NCI-H1048 (cell line): ENCODE results near the gene ARHGAP21.
"Not testable (repeated sequence)": the region's sequence is repeated elsewhere in the genome, so short reads cannot be mapped to it uniquely, and the experiment has no call there.

Experiments
- DNase-seq: peaks from one replicate; lab custom pipeline; 2025; lab: John Stamatoyannopoulos, UW

ARHGAP21 gene

GRCh38 chr10:24723788-24724380 lies at the start of gene ARHGAP21:
Gene ARHGAP21, minus strand, starts transcription at chr10:24723887. Its CDS starts 1,988 bp downstream, at chr10:24721899.
- no peak for DNase-seq

GRCh38 chr10:24771943-24772694 lies 48.4 kb upstream of the ARHGAP21 start:
- no peak for DNase-seq

GRCh38 chr10:24764991-24765390 lies 41.3 kb upstream of the ARHGAP21 start:
- not testable (repeated sequence) for DNase-seq

GRCh38 chr10:24762966-24763623 lies 39.4 kb upstream of the ARHGAP21 start:
- DNase-seq: no peak

GRCh38 chr10:24762161-24762924 lies 38.7 kb upstream of the ARHGAP21 start:
- no peak for DNase-seq

GRCh38 chr10:24759672-24760071 lies 36.0 kb upstream of the ARHGAP21 start:
- DNase-seq: no peak

GRCh38 chr10:24758254-24758653 lies 34.6 kb upstream of the ARHGAP21 start:
- DNase-seq: not testable (repeated sequence)

GRCh38 chr10:24756283-24756682 lies 32.6 kb upstream of the ARHGAP21 start:
- no peak for DNase-seq

- DNase-seq: no peak
These were observed 28.0 kb upstream of the ARHGAP21 start for GRCh38 chr10:24751716-24752115.

GRCh38 chr10:24750695-24751094 lies 27.0 kb upstream of the ARHGAP21 start:
- no peak for DNase-seq

- DNase-seq: no peak
These were observed 24.5 kb upstream of the ARHGAP21 start for GRCh38 chr10:24748214-24748613.

GRCh38 chr10:24744946-24745345 lies 21.3 kb upstream of the ARHGAP21 start:
- no peak for DNase-seq

- no peak for DNase-seq
These were observed 17.0 kb upstream of the ARHGAP21 start for GRCh38 chr10:24740714-24741113.

GRCh38 chr10:24737001-24737400 lies 13.3 kb upstream of the ARHGAP21 start:
- no peak for DNase-seq

- no peak for DNase-seq
These were observed 8.3 kb upstream of the ARHGAP21 start for GRCh38 chr10:24731942-24732341.

GRCh38 chr10:24730811-24731210 lies 7.1 kb upstream of the ARHGAP21 start:
- DNase-seq: no peak

GRCh38 chr10:24727786-24728185 lies 4.1 kb upstream of the ARHGAP21 start:
- DNase-seq: no peak

- no peak for DNase-seq
These were observed 2.9 kb upstream of the ARHGAP21 start for GRCh38 chr10:24726626-24727025.

- not testable (repeated sequence) for DNase-seq
These were observed 2.3 kb upstream of the ARHGAP21 start for GRCh38 chr10:24726029-24726428.

- DNase-seq: peak; percentile 84
These were observed 918 bp upstream of the ARHGAP21 start for GRCh38 chr10:24724381-24725228.

- DNase-seq: no peak
These were observed 300 bp downstream of the ARHGAP21 start for GRCh38 chr10:24723386-24723787.
